ENCODE measurements around the gene RREB1. TPM values are rescaled to one million over a fixed set of nuclear protein-coding genes. Genes with fewer than 3 reads are reported as not detected.

RREB1 gene
- total and polyA plus RNA-seq, 4 donors: 3.5 to 44.7 (median 17.8) TPM

GRCh38 chr6:7176208-7176607 is 68.4 kb downstream of the RREB1 start:
- 82 to 90% methylated on average over 5 of the region's 5 CpGs for WGBS, 2 donors
- intact Hi-C loops (cut with DNase I): no loop called here
- no peaks in the 10 kb centered on the region for H3K27me3 ChIP-seq (ENCODE audit: control insufficient read depth in 1 of 2, insufficient read depth in 2 of 2, low read length in 1 of 2)
- no peak overlapping the region for H3K27ac ChIP-seq (ENCODE audit: low read depth in 1 of 2, low read length in 2 of 2)
- H3K36me3 ChIP-seq (ENCODE audit: control insufficient read depth in 1 of 2, insufficient read depth in 2 of 2, low read length in 1 of 2): peaks cover 0 to 2% of the 10 kb centered on the region in 2 donors
- no peak for ATAC-seq (ENCODE audit: low FRiP score)
- H3K4me3 ChIP-seq (ENCODE audit: low read length in 2 of 2): no peak overlapping the region
- peaks cover 0 to 3% of the 10 kb centered on the region in 2 donors for H3K4me1 ChIP-seq (ENCODE audit: control insufficient read depth in 1 of 2, insufficient read depth in 2 of 2, low read length in 2 of 2)
- no peaks in the 10 kb centered on the region for H3K9me3 ChIP-seq (ENCODE audit: control insufficient read depth, low read length)
- DNase-seq: no peak

GRCh38 chr6:7178280-7178679 is 70.5 kb downstream of the RREB1 start:
- H3K27ac ChIP-seq (ENCODE audit: low read depth in 1 of 2, low read length in 2 of 2): no peak overlapping the region
- WGBS, 2 donors: 95 to 96% methylated on average over 4 of the region's 4 CpGs

GRCh38 chr6:7180751-7181150 is 73.0 kb downstream of the RREB1 start:
- Histone ChIP-seq H3K9me3 (ENCODE audit: control insufficient read depth, low read length) (no peaks in the 10 kb centered on the region), H3K4me1 (ENCODE audit: control insufficient read depth in 1 of 2, insufficient read depth in 2 of 2, low read length in 2 of 2) (no peaks in the 10 kb centered on the region), H3K27ac (ENCODE audit: low read depth in 1 of 2, low read length in 2 of 2) (no peak overlapping the region), H3K4me3 (ENCODE audit: low read length in 2 of 2) (no peak overlapping the region), H3K27me3 (ENCODE audit: control insufficient read depth in 1 of 2, insufficient read depth in 2 of 2, low read length in 1 of 2) (no peaks in the 10 kb centered on the region), H3K36me3 (ENCODE audit: control insufficient read depth in 1 of 2, insufficient read depth in 2 of 2, low read length in 1 of 2) (peaks cover 0 to 11% of the 10 kb centered on the region in 2 donors)
- 95 to 97% methylated on average over 4 of the region's 4 CpGs for WGBS, 2 donors
- intact Hi-C loops (cut with DNase I): no loop called here
- no peak for ATAC-seq (ENCODE audit: low FRiP score)
- DNase-seq: no peak

More at GRCh38 chr6:7178280-7178679, 70.5 kb downstream of the RREB1 start:
- H3K4me3 ChIP-seq (ENCODE audit: low read length in 2 of 2): no peak overlapping the region
- intact Hi-C loops (cut with DNase I): no loop called here
- ATAC-seq (ENCODE audit: low FRiP score) (no peak), DNase-seq (no peak)
- no peaks in the 10 kb centered on the region for H3K27me3 ChIP-seq (ENCODE audit: control insufficient read depth in 1 of 2, insufficient read depth in 2 of 2, low read length in 1 of 2)
- peaks cover 0 to 6% of the 10 kb centered on the region in 2 donors for H3K36me3 ChIP-seq (ENCODE audit: control insufficient read depth in 1 of 2, insufficient read depth in 2 of 2, low read length in 1 of 2)
- no peaks in the 10 kb centered on the region for H3K4me1 ChIP-seq (ENCODE audit: control insufficient read depth in 1 of 2, insufficient read depth in 2 of 2, low read length in 2 of 2)
- H3K9me3 ChIP-seq (ENCODE audit: control insufficient read depth, low read length): no peaks in the 10 kb centered on the region

GRCh38 chr6:7183707-7184106 is 75.9 kb downstream of the RREB1 start:
- Histone ChIP-seq H3K4me3 (ENCODE audit: low read length in 2 of 2) (no peak overlapping the region), H3K36me3 (ENCODE audit: control insufficient read depth in 1 of 2, insufficient read depth in 2 of 2, low read length in 1 of 2) (peaks cover 0 to 11% of the 10 kb centered on the region in 2 donors), H3K4me1 (ENCODE audit: control insufficient read depth in 1 of 2, insufficient read depth in 2 of 2, low read length in 2 of 2) (no peaks in the 10 kb centered on the region), H3K27me3 (ENCODE audit: control insufficient read depth in 1 of 2, insufficient read depth in 2 of 2, low read length in 1 of 2) (no peaks in the 10 kb centered on the region), H3K27ac (ENCODE audit: low read depth in 1 of 2, low read length in 2 of 2) (no peak overlapping the region), H3K9me3 (ENCODE audit: control insufficient read depth, low read length) (no peaks in the 10 kb centered on the region)
- DNase-seq (no peak), ATAC-seq (ENCODE audit: low FRiP score) (no peak)
- intact Hi-C loops (cut with DNase I): no loop called here
- WGBS, 2 donors: 85 to 96% methylated on average over 3 of the region's 3 CpGs

- H3K27ac ChIP-seq (ENCODE audit: low read depth in 1 of 2, low read length in 2 of 2): no peak overlapping the region
- no peak for ATAC-seq (ENCODE audit: low FRiP score)
- DNase-seq: no peak
- H3K4me3 ChIP-seq (ENCODE audit: low read length in 2 of 2): no peak overlapping the region
- WGBS, 2 donors: 95 to 96% methylated on average over 1 of the region's 1 CpG
- intact Hi-C loops (cut with DNase I): no loop called here
- H3K4me1 ChIP-seq (ENCODE audit: control insufficient read depth in 1 of 2, insufficient read depth in 2 of 2, low read length in 2 of 2): no peaks in the 10 kb centered on the region
- peaks cover 0 to 15% of the 10 kb centered on the region in 2 donors for H3K36me3 ChIP-seq (ENCODE audit: control insufficient read depth in 1 of 2, insufficient read depth in 2 of 2, low read length in 1 of 2)
- H3K27me3 ChIP-seq (ENCODE audit: control insufficient read depth in 1 of 2, insufficient read depth in 2 of 2, low read length in 1 of 2): no peaks in the 10 kb centered on the region
- no peaks in the 10 kb centered on the region for H3K9me3 ChIP-seq (ENCODE audit: control insufficient read depth, low read length)
Measured at GRCh38 chr6:7184502-7184901, 76.7 kb downstream of the RREB1 start.

GRCh38 chr6:7185561-7185960 is 77.8 kb downstream of the RREB1 start:
- Histone ChIP-seq H3K27ac (ENCODE audit: low read depth in 1 of 2, low read length in 2 of 2) (no peak overlapping the region), H3K27me3 (ENCODE audit: control insufficient read depth in 1 of 2, insufficient read depth in 2 of 2, low read length in 1 of 2) (no peaks in the 10 kb centered on the region), H3K4me3 (ENCODE audit: low read length in 2 of 2) (no peak overlapping the region), H3K4me1 (ENCODE audit: control insufficient read depth in 1 of 2, insufficient read depth in 2 of 2, low read length in 2 of 2) (no peaks in the 10 kb centered on the region), H3K9me3 (ENCODE audit: control insufficient read depth, low read length) (no peaks in the 10 kb centered on the region), H3K36me3 (ENCODE audit: control insufficient read depth in 1 of 2, insufficient read depth in 2 of 2, low read length in 1 of 2) (peaks cover 0 to 14% of the 10 kb centered on the region in 2 donors)
- ATAC-seq (ENCODE audit: low FRiP score) (no peak), DNase-seq (no peak)
- WGBS, 2 donors: 94 to 99% methylated on average over 4 of the region's 4 CpGs
- intact Hi-C loops (cut with DNase I): no loop called here

GRCh38 chr6:7188492-7188891 is 80.7 kb downstream of the RREB1 start:
- no peak for ATAC-seq (ENCODE audit: low FRiP score)
- Histone ChIP-seq H3K4me1 (ENCODE audit: control insufficient read depth in 1 of 2, insufficient read depth in 2 of 2, low read length in 2 of 2) (no peaks in the 10 kb centered on the region), H3K27ac (ENCODE audit: low read depth in 1 of 2, low read length in 2 of 2) (no peak overlapping the region), H3K4me3 (ENCODE audit: low read length in 2 of 2) (no peak overlapping the region), H3K36me3 (ENCODE audit: control insufficient read depth in 1 of 2, insufficient read depth in 2 of 2, low read length in 1 of 2) (peaks cover 0 to 7% of the 10 kb centered on the region in 2 donors), H3K9me3 (ENCODE audit: control insufficient read depth, low read length) (no peaks in the 10 kb centered on the region), H3K27me3 (ENCODE audit: control insufficient read depth in 1 of 2, insufficient read depth in 2 of 2, low read length in 1 of 2) (no peaks in the 10 kb centered on the region)
- no peak for DNase-seq
- intact Hi-C loops (cut with DNase I): no loop called here
- 86 to 87% methylated on average over 5 of the region's 5 CpGs for WGBS, 2 donors

GRCh38 chr6:7189101-7189758 is 81.5 kb downstream of the RREB1 start:
- no peaks in the 10 kb centered on the region for H3K27me3 ChIP-seq (ENCODE audit: control insufficient read depth in 1 of 2, insufficient read depth in 2 of 2, low read length in 1 of 2)
- 87 to 89% methylated on average over 9 of the region's 9 CpGs for WGBS, 2 donors
- DNase-seq (no peak), ATAC-seq (ENCODE audit: low FRiP score) (no peak)
- intact Hi-C loops (cut with DNase I): no loop called here
- H3K4me3 ChIP-seq (ENCODE audit: low read length in 2 of 2): no peak overlapping the region
- H3K9me3 ChIP-seq (ENCODE audit: control insufficient read depth, low read length): no peaks in the 10 kb centered on the region
- no peak overlapping the region for H3K27ac ChIP-seq (ENCODE audit: low read depth in 1 of 2, low read length in 2 of 2)
- no peaks in the 10 kb centered on the region for H3K4me1 ChIP-seq (ENCODE audit: control insufficient read depth in 1 of 2, insufficient read depth in 2 of 2, low read length in 2 of 2)
- peaks cover 0 to 5% of the 10 kb centered on the region in 2 donors for H3K36me3 ChIP-seq (ENCODE audit: control insufficient read depth in 1 of 2, insufficient read depth in 2 of 2, low read length in 1 of 2)

GRCh38 chr6:7190791-7191190 is 83.0 kb downstream of the RREB1 start:
- no peak for DNase-seq
- no peaks in the 10 kb centered on the region for H3K27me3 ChIP-seq (ENCODE audit: control insufficient read depth in 1 of 2, insufficient read depth in 2 of 2, low read length in 1 of 2)
- H3K27ac ChIP-seq (ENCODE audit: low read depth in 1 of 2, low read length in 2 of 2): no peak overlapping the region
- no peaks in the 10 kb centered on the region for H3K4me1 ChIP-seq (ENCODE audit: control insufficient read depth in 1 of 2, insufficient read depth in 2 of 2, low read length in 2 of 2)
- H3K36me3 ChIP-seq (ENCODE audit: control insufficient read depth in 1 of 2, insufficient read depth in 2 of 2, low read length in 1 of 2): peaks cover 0 to 5% of the 10 kb centered on the region in 2 donors
- WGBS, 2 donors: 92 to 100% methylated on average over 2 of the region's 2 CpGs
- no peak overlapping the region for H3K4me3 ChIP-seq (ENCODE audit: low read length in 2 of 2)
- ATAC-seq (ENCODE audit: low FRiP score): no peak
- H3K9me3 ChIP-seq (ENCODE audit: control insufficient read depth, low read length): no peaks in the 10 kb centered on the region
- intact Hi-C loops (cut with DNase I): no loop called here

Measured in aorta (tissue), 5 donors.